Aorta (tissue), 5 donors: ENCODE measurements around the gene CFAP119. TPM values are rescaled to one million over a fixed set of nuclear protein-coding genes. Genes with fewer than 3 reads are reported as not detected.

ENCODE experiments used
- ATAC-seq: fragments of 200-7000 bp; cut with Tn5 transposase; one replicate; pipeline ENCODE4 v1.9.1; 2022; ENCODE audit warnings: moderate library complexity; ENCODE audit not compliant: low FRiP score
- DNase-seq, 2 donors: peaks; one replicate each; pipeline ENCODE4 v3.0.0-alpha.2; 2020
- H3K27ac ChIP-seq, 2 donors: one replicate each; pipeline ENCODE4 v1.5.1; 2013; ENCODE audit warnings: low read length in 2 of 2, mild to moderate bottlenecking in 2 of 2, moderate library complexity in 2 of 2, control low read depth in 1 of 2, inconsistent platforms in 1 of 2, low read depth in 1 of 2
- H3K27me3 ChIP-seq, 2 donors: one replicate each; pipeline ENCODE4 v1.6.1; 2013; ENCODE audit warnings: control low read depth in 1 of 2, low read length in 1 of 2, mild to moderate bottlenecking in 1 of 2, moderate library complexity in 1 of 2; ENCODE audit not compliant: insufficient read depth in 2 of 2, control insufficient read depth in 1 of 2
- H3K36me3 ChIP-seq, 2 donors: one replicate each; pipeline ENCODE4 v1.6.1; 2013; ENCODE audit warnings: control low read depth in 1 of 2, low read length in 1 of 2, mild to moderate bottlenecking in 1 of 2; ENCODE audit not compliant: insufficient read depth in 2 of 2, control insufficient read depth in 1 of 2
- H3K4me1 ChIP-seq, 2 donors: one replicate each; pipeline ENCODE4 v1.6.1; 2013; ENCODE audit warnings: low read length in 2 of 2, control low read depth in 1 of 2, mild to moderate bottlenecking in 1 of 2, moderate library complexity in 1 of 2; ENCODE audit not compliant: insufficient read depth in 2 of 2, control insufficient read depth in 1 of 2
- H3K4me3 ChIP-seq, 2 donors: one replicate each; pipeline ENCODE4 v1.5.1; 2013; ENCODE audit warnings: low read length in 2 of 2, control low read depth in 1 of 2, mild to moderate bottlenecking in 1 of 2
- H3K9me3 ChIP-seq: one replicate; pipeline ENCODE4 v1.6.1; 2013; ENCODE audit warnings: mild to moderate bottlenecking, low read length; ENCODE audit not compliant: control insufficient read depth
- WGBS, 2 donors: extraction: QIAGEN DNeasy Blood & Tissue Kit; methylation state at CpG; one replicate each; pipeline ENCODE4 v1.1.7; 2013; 5-methylcytosine and 5-hydroxymethylcytosine counted together
- intact Hi-C, 2 donors: fragments of 100-400 bp; cut with DNase I; formaldehyde crosslinking; loops; one replicate each; pipeline versions ENCODE4 v1.14.2 to v1.15.0; 2022
- polyA plus RNA-seq, 2 donors: library from polyadenylated mRNA; stranded (reverse); fragments of 200-250 nt; gene quantifications; one replicate each; pipeline ENCODE4 v1.2.3, GENCODE V29; 2013
- total RNA-seq, 2 donors: library from RNA; stranded (reverse); fragmentation: NEBNext Ultra II Directional; extraction: Animal tissue kit (Norgen Biotek cat#: 25700); gene quantifications; one replicate each; pipeline ENCODE4 v1.2.1, GENCODE V29; 2021
- donor health status: healthy with polysubstance abuse.
- donor health status: Bipolar disorder and iron deficiency.
- donor health status: DM: no; HTN: no; CAD: no.
- donor health status: DM: no; HTN: no; CAD: no.
- donor health status: DM: yes; HTN: yes; CAD: no.

CFAP119 gene
- total and polyA plus RNA-seq, 4 donors = 0.52 to 9.8 (median 1.8) TPM

GRCh38 chr16:30775392-30776188, 13.7 kb upstream of the CFAP119 start:
- Histone ChIP-seq H3K27ac (peak overlapping the region in 1 of 2 donors; percentile 56), H3K4me3 (peak overlapping the region; percentile 41 to 70), H3K9me3 (no peaks in the 10 kb centered on the region), H3K36me3 (peaks cover 0 to 6% of the 10 kb centered on the region in 2 donors), H3K4me1 (no peaks in the 10 kb centered on the region), H3K27me3 (no peaks in the 10 kb centered on the region)
- peak; percentile 89 to 92 for DNase-seq
- ATAC-seq = peak; percentile 88
- 0% methylated on average over 67 to 81 of the region's 81 CpGs for WGBS, 2 donors
- intact Hi-C loops = no loop called here

- intact Hi-C loops = no loop called here
- 6% methylated on average over 15 of the region's 15 CpGs for WGBS, 2 donors
Measured at GRCh38 chr16:30775131-30775391, 13.2 kb upstream of the CFAP119 start.

GRCh38 chr16:30774367-30775130, 12.7 kb upstream of the CFAP119 start:
- H3K4me3 ChIP-seq = no peak overlapping the region
- no peaks in the 10 kb centered on the region for H3K9me3 ChIP-seq
- peak overlapping the region in 1 of 2 donors; percentile 55 for H3K27ac ChIP-seq
- peak; percentile 31 for ATAC-seq
- H3K27me3 ChIP-seq = no peaks in the 10 kb centered on the region
- H3K36me3 ChIP-seq = peaks cover 0 to 6% of the 10 kb centered on the region in 2 donors
- WGBS, 2 donors = 48 to 50% methylated on average over 8 of the region's 8 CpGs
- no peaks in the 10 kb centered on the region for H3K4me1 ChIP-seq
- DNase-seq = no peak
- intact Hi-C loops = no loop called here

More at GRCh38 chr16:30775131-30775391, 13.2 kb upstream of the CFAP119 start:
- ATAC-seq (no peak), DNase-seq (no peak)
- peak overlapping the region; percentile 41 to 70 for H3K4me3 ChIP-seq
- peaks cover 0 to 6% of the 10 kb centered on the region in 2 donors for H3K36me3 ChIP-seq
- H3K27me3 ChIP-seq = no peaks in the 10 kb centered on the region
- peak overlapping the region in 1 of 2 donors; percentile 55 for H3K27ac ChIP-seq
- H3K9me3 ChIP-seq = no peaks in the 10 kb centered on the region
- no peaks in the 10 kb centered on the region for H3K4me1 ChIP-seq

GRCh38 chr16:30773826-30774225, 12.0 kb upstream of the CFAP119 start:
- DNase-seq (no peak), ATAC-seq (no peak)
- 84 to 86% methylated on average over 14 of the region's 14 CpGs for WGBS, 2 donors
- no peak overlapping the region for H3K4me3 ChIP-seq
- H3K9me3 ChIP-seq = no peaks in the 10 kb centered on the region
- H3K27me3 ChIP-seq = no peaks in the 10 kb centered on the region
- no peaks in the 10 kb centered on the region for H3K4me1 ChIP-seq
- intact Hi-C loops = no loop called here
- no peak overlapping the region for H3K27ac ChIP-seq
- peaks cover 0 to 12% of the 10 kb centered on the region in 2 donors for H3K36me3 ChIP-seq

- DNase-seq (no peak), ATAC-seq (no peak)
- intact Hi-C loops = no loop called here
- WGBS, 2 donors = 86 to 87% methylated on average over 11 to 14 of the region's 14 CpGs
- H3K9me3 ChIP-seq = no peaks in the 10 kb centered on the region
- H3K27me3 ChIP-seq = no peaks in the 10 kb centered on the region
- no peak overlapping the region for H3K27ac ChIP-seq
- H3K4me3 ChIP-seq = no peak overlapping the region
- H3K4me1 ChIP-seq = no peaks in the 10 kb centered on the region
- H3K36me3 ChIP-seq = peaks cover 3 to 20% of the 10 kb centered on the region in 2 donors
Measured at GRCh38 chr16:30771726-30772125, 9.9 kb upstream of the CFAP119 start.

GRCh38 chr16:30769379-30770089, 7.7 kb upstream of the CFAP119 start:
- H3K9me3 ChIP-seq = no peaks in the 10 kb centered on the region
- WGBS, 2 donors = 93% methylated on average over 17 of the region's 17 CpGs
- no peak for ATAC-seq
- H3K36me3 ChIP-seq = peaks cover 3 to 32% of the 10 kb centered on the region in 2 donors
- H3K27me3 ChIP-seq = no peaks in the 10 kb centered on the region
- H3K4me3 ChIP-seq = no peak overlapping the region
- no peaks in the 10 kb centered on the region for H3K4me1 ChIP-seq
- intact Hi-C loops = loop anchor here in 1 of 2 donors (10.0 kb wide), 1 partner anchor 955 kb away; the partner anchor contains the start of genes PAGR1 and PRRT2
- DNase-seq = peak; percentile 39 to 68
- no peak overlapping the region for H3K27ac ChIP-seq

GRCh38 chr16:30768583-30769181, 6.8 kb upstream of the CFAP119 start:
- peak; percentile 38 to 70 for DNase-seq
- peaks cover 3 to 35% of the 10 kb centered on the region in 2 donors for H3K36me3 ChIP-seq
- ATAC-seq = no peak
- no peaks in the 10 kb centered on the region for H3K9me3 ChIP-seq
- no peak overlapping the region for H3K4me3 ChIP-seq
- H3K27me3 ChIP-seq = no peaks in the 10 kb centered on the region
- intact Hi-C loops = loop anchor here in 1 of 2 donors (10.0 kb wide), 1 partner anchor 954 kb away; the partner anchor contains the start of genes PAGR1 and PRRT2
- H3K27ac ChIP-seq = no peak overlapping the region
- WGBS, 2 donors = 95 to 96% methylated on average over 23 of the region's 23 CpGs
- no peaks in the 10 kb centered on the region for H3K4me1 ChIP-seq
